ENCODE measurements around the gene MAP1LC3B2.

The MAP1LC3B2 gene

DNA sequence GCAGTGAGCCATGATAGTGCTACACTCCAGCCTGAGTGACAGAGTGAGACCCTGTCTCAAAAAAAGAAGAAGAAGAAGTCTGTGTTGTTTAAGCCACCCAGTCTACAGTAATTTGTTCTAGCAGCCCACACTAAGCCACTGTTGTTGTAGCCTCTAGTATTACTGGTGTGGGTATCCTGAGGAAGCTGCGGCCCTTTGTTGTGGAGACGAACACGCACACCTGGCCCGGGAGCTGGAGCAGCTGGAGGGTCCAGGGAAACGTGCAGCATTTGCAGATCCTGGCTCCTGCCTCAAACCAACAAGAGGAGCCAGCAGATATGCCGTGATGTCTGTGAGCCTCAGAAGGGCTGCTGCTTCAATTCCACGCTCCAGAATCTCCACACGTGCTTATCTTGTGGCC lies 65.3 kb downstream of the MAP1LC3B2 start:
- H3K9me3 ChIP-seq (ENCODE audit: insufficient read depth, low read depth, low read length) = peaks cover 8% of the 10 kb centered on the region; the same call in 1 of the 2 replicates
- H3K4me2 ChIP-seq (ENCODE audit: low read depth, low read length, poor library complexity, severe bottlenecking) = no peak overlapping the region
- H3K36me3 ChIP-seq (ENCODE audit: insufficient read depth, low read length) = no peaks in the 10 kb centered on the region
- H3F3A ChIP-seq (ENCODE audit: low read depth) = no peaks in the 10 kb centered on the region
- no peaks in the 10 kb centered on the region for H3K4me1 ChIP-seq (ENCODE audit: insufficient read depth, low read length, poor library complexity, severe bottlenecking)
- H3K9ac ChIP-seq (ENCODE audit: low read depth, low read length, poor library complexity, severe bottlenecking) = no peak overlapping the region
- no peaks in the 10 kb centered on the region for H3K9me2 ChIP-seq (replicated peaks; ENCODE audit: low read depth, low read length)
- no peak overlapping the region for H3K4me3 ChIP-seq (ENCODE audit: low read length, poor library complexity, severe bottlenecking)
- peak overlapping the region; percentile 36; the same call in 1 of the 2 replicates for H2AFZ ChIP-seq (ENCODE audit: low read length)
- H3K79me2 ChIP-seq (ENCODE audit: insufficient read depth, low read length) = no peaks in the 10 kb centered on the region
- H3K27me3 ChIP-seq (ENCODE audit: insufficient read depth, low read length, poor library complexity, severe bottlenecking) = no peaks in the 10 kb centered on the region
- TF ChIP-seq, protein P1, sequence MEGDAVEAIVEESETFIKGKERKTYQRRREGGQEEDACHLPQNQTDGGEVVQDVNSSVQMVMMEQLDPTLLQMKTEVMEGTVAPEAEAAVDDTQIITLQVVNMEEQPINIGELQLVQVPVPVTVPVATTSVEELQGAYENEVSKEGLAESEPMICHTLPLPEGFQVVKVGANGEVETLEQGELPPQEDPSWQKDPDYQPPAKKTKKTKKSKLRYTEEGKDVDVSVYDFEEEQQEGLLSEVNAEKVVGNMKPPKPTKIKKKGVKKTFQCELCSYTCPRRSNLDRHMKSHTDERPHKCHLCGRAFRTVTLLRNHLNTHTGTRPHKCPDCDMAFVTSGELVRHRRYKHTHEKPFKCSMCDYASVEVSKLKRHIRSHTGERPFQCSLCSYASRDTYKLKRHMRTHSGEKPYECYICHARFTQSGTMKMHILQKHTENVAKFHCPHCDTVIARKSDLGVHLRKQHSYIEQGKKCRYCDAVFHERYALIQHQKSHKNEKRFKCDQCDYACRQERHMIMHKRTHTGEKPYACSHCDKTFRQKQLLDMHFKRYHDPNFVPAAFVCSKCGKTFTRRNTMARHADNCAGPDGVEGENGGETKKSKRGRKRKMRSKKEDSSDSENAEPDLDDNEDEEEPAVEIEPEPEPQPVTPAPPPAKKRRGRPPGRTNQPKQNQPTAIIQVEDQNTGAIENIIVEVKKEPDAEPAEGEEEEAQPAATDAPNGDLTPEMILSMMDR (conservative IDR thresholded peaks at IDR 0.05; ENCODE audit: low read length) = no peak
- no peak for TF ChIP-seq EZH2phosphoT487 (IDR thresholded peaks at IDR 0.05; ENCODE audit: borderline replicate concordance)
- H4K20me1 ChIP-seq (ENCODE audit: insufficient read depth, low read length, poor library complexity, severe bottlenecking) = no peaks in the 10 kb centered on the region

DNA sequence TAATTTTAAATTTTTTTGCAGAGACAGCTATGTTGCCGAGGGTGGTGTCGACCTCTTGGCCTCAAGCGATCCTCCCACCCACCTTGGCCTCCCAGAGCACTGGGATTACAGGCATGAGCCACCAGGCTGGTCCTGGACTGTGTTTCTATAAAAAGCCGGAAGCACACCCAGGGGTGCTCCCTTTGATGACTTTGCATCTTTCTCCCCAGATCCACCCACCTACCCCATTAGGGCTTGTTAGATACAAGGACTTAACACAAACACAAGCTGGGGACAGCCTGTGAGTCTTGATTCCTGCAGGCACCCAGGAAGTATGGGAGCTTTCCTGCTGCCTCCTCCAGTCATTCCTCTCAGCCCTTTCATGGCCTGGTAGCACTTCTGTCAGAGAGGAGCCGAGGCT lies 67.0 kb downstream of the MAP1LC3B2 start:
- TF ChIP-seq, protein P1 (conservative IDR thresholded peaks at IDR 0.05; ENCODE audit: low read length) = no peak
- Histone ChIP-seq H3K9me3 (ENCODE audit: insufficient read depth, low read depth, low read length) (peaks cover 8% of the 10 kb centered on the region; the same call in 1 of the 2 replicates), H3K4me1 (ENCODE audit: insufficient read depth, low read length, poor library complexity, severe bottlenecking) (no peaks in the 10 kb centered on the region), H3K9me2 (replicated peaks; ENCODE audit: low read depth, low read length) (no peaks in the 10 kb centered on the region), H3K27me3 (ENCODE audit: insufficient read depth, low read length, poor library complexity, severe bottlenecking) (no peaks in the 10 kb centered on the region), H3F3A (ENCODE audit: low read depth) (no peaks in the 10 kb centered on the region), H3K4me2 (ENCODE audit: low read depth, low read length, poor library complexity, severe bottlenecking) (no peak overlapping the region), H2AFZ (ENCODE audit: low read length) (no peak overlapping the region), H3K4me3 (ENCODE audit: low read length, poor library complexity, severe bottlenecking) (no peak overlapping the region), H3K36me3 (ENCODE audit: insufficient read depth, low read length) (no peaks in the 10 kb centered on the region), H3K9ac (ENCODE audit: low read depth, low read length, poor library complexity, severe bottlenecking) (no peak overlapping the region), H4K20me1 (ENCODE audit: insufficient read depth, low read length, poor library complexity, severe bottlenecking) (no peaks in the 10 kb centered on the region), H3K79me2 (ENCODE audit: insufficient read depth, low read length) (no peaks in the 10 kb centered on the region)

All from Loucy (cell line).